ENCODE results near the gene ASB2. TPM values are rescaled to one million over a fixed set of nuclear protein-coding genes. Genes with fewer than 3 reads are reported as not detected.

The ASB2 gene
- total RNA-seq (2021) = not detected in 2 replicates
- percentile 2 among the genes with signal in this experiment for Bru-seq, nascent RNA
- BruChase-seq, experiment 1, labeled RNA remaining after a 2-hour chase = not detected
- percentile 2 among the genes with signal in this experiment for BruChase-seq, experiment 2, labeled RNA remaining after a 6-hour chase
- long read RNA-seq = 0 reads

GRCh38 chr14:93976477-93977057, at the start of gene ASB2:
Gene ASB2 (minus strand): TSS chr14:93976570. CDS start chr14:93964539, 12,031 bp downstream.
- no TSS peak for BruUV-seq (replicated peaks)
- intact Hi-C loops (cut with micrococcal nuclease; ENCODE audit: unreplicated experiment) = no loop called here
- no peaks in the 10 kb centered on the region for H3K9me3 ChIP-seq (ENCODE audit: insufficient read depth, low read depth)
- H3K27ac ChIP-seq = no peak within 1 kb of the TSS
- no peak within 1 kb of the TSS for H3K4me2 ChIP-seq
- H3F3A ChIP-seq (ENCODE audit: insufficient read depth, low read depth) = no peaks in the 10 kb centered on the region
- no peaks in the 10 kb centered on the region for H4K20me1 ChIP-seq (ENCODE audit: insufficient read depth)
- no peak for DNase-seq
- no peak within 1 kb of the TSS for H3K4me3 ChIP-seq
- CTCF ChIA-PET = no interaction called here
- no peaks in the 10 kb centered on the region for H3K4me1 ChIP-seq (replicated peaks; ENCODE audit: insufficient read depth)
- TF ChIP-seq CTCF (conservative IDR thresholded peaks at IDR 0.05) (no peak), EZH2 (IDR thresholded peaks at IDR 0.05; ENCODE audit: low read depth) (no peak)
- no peaks in the 10 kb centered on the region for H3K27me3 ChIP-seq (ENCODE audit: insufficient read depth, low read depth)
- no peaks in the 10 kb centered on the region for H3K79me2 ChIP-seq (ENCODE audit: low read depth)
- POLR2A ChIA-PET (ENCODE audit: unreplicated experiment) = no interaction called here
- H2AFZ ChIP-seq = no peak within 1 kb of the TSS
- H3K36me3 ChIP-seq (ENCODE audit: low read depth) = no peaks in the 10 kb centered on the region
- no peaks in the 10 kb centered on the region for H3K9me2 ChIP-seq (ENCODE audit: insufficient read depth)

- Histone ChIP-seq H3K4me3 (peak overlapping the region; percentile 54; the same call in 1 of the 2 replicates), H4K20me1 (ENCODE audit: insufficient read depth) (no peaks in the 10 kb centered on the region), H3F3A (ENCODE audit: insufficient read depth, low read depth) (peaks cover 19% of the 10 kb centered on the region; the same call in 1 of the 2 replicates), H3K79me2 (ENCODE audit: low read depth) (no peaks in the 10 kb centered on the region), H3K27ac (no peak overlapping the region), H2AFZ (no peak overlapping the region), H3K4me2 (peak overlapping the region; percentile 68), H3K9me3 (ENCODE audit: insufficient read depth, low read depth) (no peaks in the 10 kb centered on the region), H3K4me1 (replicated peaks; ENCODE audit: insufficient read depth) (peaks cover 22% of the 10 kb centered on the region), H3K36me3 (ENCODE audit: low read depth) (no peaks in the 10 kb centered on the region), H3K27me3 (ENCODE audit: insufficient read depth, low read depth) (no peaks in the 10 kb centered on the region), H3K9me2 (ENCODE audit: insufficient read depth) (no peaks in the 10 kb centered on the region)
- ChIA-PET POLR2A (ENCODE audit: unreplicated experiment) (no interaction called here), CTCF (no interaction called here)
- no peak for DNase-seq
- TF ChIP-seq EZH2 (IDR thresholded peaks at IDR 0.05; ENCODE audit: low read depth) (no peak), CTCF (conservative IDR thresholded peaks at IDR 0.05) (no peak)
- no TSS peak for BruUV-seq (replicated peaks)
- intact Hi-C loops (cut with micrococcal nuclease; ENCODE audit: unreplicated experiment) = no loop called here
These were observed 49.4 kb upstream of the ASB2 start for GRCh38 chr14:94025720-94026119.

- POLR2A ChIA-PET (ENCODE audit: unreplicated experiment) = no interaction called here
- no peaks in the 10 kb centered on the region for H3K27me3 ChIP-seq (ENCODE audit: insufficient read depth, low read depth)
- no peaks in the 10 kb centered on the region for H3K79me2 ChIP-seq (ENCODE audit: low read depth)
- H3K4me2 ChIP-seq = no peak overlapping the region
- no peaks in the 10 kb centered on the region for H3K9me3 ChIP-seq (ENCODE audit: insufficient read depth, low read depth)
- no peak for DNase-seq
- H2AFZ ChIP-seq = no peak overlapping the region
- no peaks in the 10 kb centered on the region for H4K20me1 ChIP-seq (ENCODE audit: insufficient read depth)
- no peak overlapping the region for H3K4me3 ChIP-seq
- peaks cover 19% of the 10 kb centered on the region; the same call in 1 of the 2 replicates for H3F3A ChIP-seq (ENCODE audit: insufficient read depth, low read depth)
- H3K27ac ChIP-seq = no peak overlapping the region
- no peak for TF ChIP-seq CTCF (conservative IDR thresholded peaks at IDR 0.05)
- TF ChIP-seq EZH2 (IDR thresholded peaks at IDR 0.05; ENCODE audit: low read depth) = no peak
- no peaks in the 10 kb centered on the region for H3K36me3 ChIP-seq (ENCODE audit: low read depth)
- CTCF ChIA-PET = no interaction called here
- peaks cover 29% of the 10 kb centered on the region for H3K4me1 ChIP-seq (replicated peaks; ENCODE audit: insufficient read depth)
- no TSS peak for BruUV-seq (replicated peaks)
- H3K9me2 ChIP-seq (ENCODE audit: insufficient read depth) = no peaks in the 10 kb centered on the region
- intact Hi-C loops (cut with micrococcal nuclease; ENCODE audit: unreplicated experiment) = no loop called here
These were observed 48.2 kb upstream of the ASB2 start for GRCh38 chr14:94024549-94024948.

Data from PC-9 (cell line).